GM23338 (cell line): ENCODE data around the gene GPAT2.

Experiments
- EZH2 ChIP-seq: fragments of 200-600 bp; sonication (generic); IDR thresholded peaks from one replicate; pipeline ENCODE4 v1.8.0; 2017; ENCODE audit warnings: antibody characterized with exemption, mild to moderate bottlenecking, low read depth; ENCODE audit not compliant: unreplicated experiment
- POLR2AphosphoS5 ChIP-seq: IDR thresholded peaks from 2 replicates; pipeline ENCODE4 v1.6.1; 2016; ENCODE audit warnings: antibody characterized with exemption, low read depth
- TF ChIP-seq, protein P1 (sequence below), 2 experiments: fragments of 200-600 bp in 1 of 2; sonication (generic) in 1 of 2; conservative IDR thresholded peaks; 2 replicates each; pipeline versions ENCODE4 v1.5.1 to v1.6.1; 2016 to 2017; ENCODE audit warnings: antibody characterized with exemption in 2 of 2, low read depth in 2 of 2, mild to moderate bottlenecking in 2 of 2, moderate library complexity in 1 of 2

DNA sequence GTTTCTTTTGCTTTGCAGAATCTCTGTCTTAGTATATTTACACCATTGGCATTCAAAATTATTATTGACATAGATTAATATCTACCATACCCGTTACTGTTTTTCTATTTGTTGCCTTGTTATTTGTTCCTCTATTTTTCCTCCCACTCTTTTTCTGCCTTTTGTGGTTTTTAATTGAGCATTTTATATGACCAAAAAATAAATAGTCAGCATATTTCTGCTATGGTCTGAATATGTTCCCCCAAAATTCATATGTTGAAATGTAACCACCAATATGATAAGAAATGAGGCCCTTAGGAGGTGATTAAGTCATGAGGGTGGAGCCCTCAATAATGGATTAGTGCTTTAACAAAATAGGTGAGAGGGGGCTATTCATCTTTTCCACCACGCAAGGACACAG lies 46.3 kb upstream of the GPAT2 start:
- TF ChIP-seq, protein P1, sequence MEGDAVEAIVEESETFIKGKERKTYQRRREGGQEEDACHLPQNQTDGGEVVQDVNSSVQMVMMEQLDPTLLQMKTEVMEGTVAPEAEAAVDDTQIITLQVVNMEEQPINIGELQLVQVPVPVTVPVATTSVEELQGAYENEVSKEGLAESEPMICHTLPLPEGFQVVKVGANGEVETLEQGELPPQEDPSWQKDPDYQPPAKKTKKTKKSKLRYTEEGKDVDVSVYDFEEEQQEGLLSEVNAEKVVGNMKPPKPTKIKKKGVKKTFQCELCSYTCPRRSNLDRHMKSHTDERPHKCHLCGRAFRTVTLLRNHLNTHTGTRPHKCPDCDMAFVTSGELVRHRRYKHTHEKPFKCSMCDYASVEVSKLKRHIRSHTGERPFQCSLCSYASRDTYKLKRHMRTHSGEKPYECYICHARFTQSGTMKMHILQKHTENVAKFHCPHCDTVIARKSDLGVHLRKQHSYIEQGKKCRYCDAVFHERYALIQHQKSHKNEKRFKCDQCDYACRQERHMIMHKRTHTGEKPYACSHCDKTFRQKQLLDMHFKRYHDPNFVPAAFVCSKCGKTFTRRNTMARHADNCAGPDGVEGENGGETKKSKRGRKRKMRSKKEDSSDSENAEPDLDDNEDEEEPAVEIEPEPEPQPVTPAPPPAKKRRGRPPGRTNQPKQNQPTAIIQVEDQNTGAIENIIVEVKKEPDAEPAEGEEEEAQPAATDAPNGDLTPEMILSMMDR (conservative IDR thresholded peaks at IDR 0.05; ENCODE audit: low read depth in 2 of 2) = no peak
- TF ChIP-seq EZH2 (no peak), POLR2AphosphoS5 (no peak)
